ENCODE data around the gene LONP2. TPM values are rescaled to one million over a fixed set of nuclear protein-coding genes. Genes with fewer than 3 reads are reported as not detected.
"Not testable (repeated sequence)": the region's sequence is repeated elsewhere in the genome, so short reads cannot be mapped to it uniquely, and the experiment has no call there.

LONP2 gene
- total RNA-seq, 2 donors from 2014 or later, result 67.1 to 68.2 TPM

GRCh38 chr16:48220891-48221290, 23.2 kb upstream of the LONP2 start:
- no peaks in the 10 kb centered on the region for H3K9me3 ChIP-seq (ENCODE audit: control insufficient read depth, low read length, poor library complexity, severe bottlenecking)
- DNase-seq, result no peak
- Mint-ChIP-seq H3K27ac (no peak overlapping the region), H3K4me3 (no peak overlapping the region), H3K27me3 (peaks cover 12% of the 10 kb centered on the region), H3K4me1 (no peaks in the 10 kb centered on the region), H3K36me3 (ENCODE audit: low read depth) (no peaks in the 10 kb centered on the region)
- no peak for ATAC-seq

GRCh38 chr16:48223490-48223889, 20.6 kb upstream of the LONP2 start:
- peak overlapping the region; percentile 48 for H3K27ac Mint-ChIP-seq
- ATAC-seq (no peak), DNase-seq (no peak)
- no peaks in the 10 kb centered on the region for H3K9me3 ChIP-seq (ENCODE audit: control insufficient read depth, low read length, poor library complexity, severe bottlenecking)
- no peaks in the 10 kb centered on the region for H3K36me3 Mint-ChIP-seq (ENCODE audit: low read depth)
- no peak overlapping the region for H3K4me3 Mint-ChIP-seq
- peaks cover 24% of the 10 kb centered on the region for H3K27me3 Mint-ChIP-seq
- no peaks in the 10 kb centered on the region for H3K4me1 Mint-ChIP-seq

- H3K36me3 Mint-ChIP-seq (ENCODE audit: low read depth), result peaks cover 3% of the 10 kb centered on the region
- H3K4me1 Mint-ChIP-seq, result peaks cover 5% of the 10 kb centered on the region
- no peak for ATAC-seq
- peaks cover 34% of the 10 kb centered on the region for H3K27me3 Mint-ChIP-seq
- DNase-seq, result no peak
- no peaks in the 10 kb centered on the region for H3K9me3 ChIP-seq (ENCODE audit: control insufficient read depth, low read length, poor library complexity, severe bottlenecking)
- H3K4me3 Mint-ChIP-seq, result no peak overlapping the region
- no peak overlapping the region for H3K27ac Mint-ChIP-seq
Observed at GRCh38 chr16:48225456-48225855, 18.6 kb upstream of the LONP2 start.

- ATAC-seq (peak; percentile 46), DNase-seq (no peak)
- H3K27me3 Mint-ChIP-seq, result peaks cover 24% of the 10 kb centered on the region
- H3K4me3 Mint-ChIP-seq, result no peak overlapping the region
- peaks cover 7% of the 10 kb centered on the region for H3K4me1 Mint-ChIP-seq
- no peak overlapping the region for H3K27ac Mint-ChIP-seq
- H3K36me3 Mint-ChIP-seq (ENCODE audit: low read depth), result peaks cover 3% of the 10 kb centered on the region
- H3K9me3 ChIP-seq (ENCODE audit: control insufficient read depth, low read length, poor library complexity, severe bottlenecking), result no peaks in the 10 kb centered on the region
Observed at GRCh38 chr16:48231727-48232492, 12.2 kb upstream of the LONP2 start.

- Mint-ChIP-seq H3K27ac (no peak overlapping the region), H3K4me3 (no peak overlapping the region), H3K36me3 (ENCODE audit: low read depth) (peaks cover 3% of the 10 kb centered on the region), H3K4me1 (peaks cover 7% of the 10 kb centered on the region), H3K27me3 (peaks cover 26% of the 10 kb centered on the region)
- DNase-seq (no peak), ATAC-seq (no peak)
- H3K9me3 ChIP-seq (ENCODE audit: control insufficient read depth, low read length, poor library complexity, severe bottlenecking), result no peaks in the 10 kb centered on the region
Observed at GRCh38 chr16:48232493-48233040, 11.5 kb upstream of the LONP2 start.

- no peak for ATAC-seq
- peaks cover 26% of the 10 kb centered on the region for H3K27me3 Mint-ChIP-seq
- H3K4me3 Mint-ChIP-seq, result no peak overlapping the region
- H3K4me1 Mint-ChIP-seq, result peaks cover 7% of the 10 kb centered on the region
- DNase-seq, result no peak
- H3K9me3 ChIP-seq (ENCODE audit: control insufficient read depth, low read length, poor library complexity, severe bottlenecking), result no peaks in the 10 kb centered on the region
- no peak overlapping the region for H3K27ac Mint-ChIP-seq
- peaks cover 3% of the 10 kb centered on the region for H3K36me3 Mint-ChIP-seq (ENCODE audit: low read depth)
Observed at GRCh38 chr16:48234630-48235029, 9.5 kb upstream of the LONP2 start.

- no peaks in the 10 kb centered on the region for H3K9me3 ChIP-seq (ENCODE audit: control insufficient read depth, low read length, poor library complexity, severe bottlenecking)
- ATAC-seq, result no peak
- Mint-ChIP-seq H3K36me3 (ENCODE audit: low read depth) (peaks cover under 1% of the 10 kb centered on the region), H3K27ac (no peak overlapping the region), H3K27me3 (peaks cover 21% of the 10 kb centered on the region), H3K4me3 (no peak overlapping the region), H3K4me1 (peaks cover 3% of the 10 kb centered on the region)
- no peak for DNase-seq
Observed at GRCh38 chr16:48235058-48235555, 9.0 kb upstream of the LONP2 start.

GRCh38 chr16:48235556-48236136, 8.5 kb upstream of the LONP2 start:
- H3K36me3 Mint-ChIP-seq (ENCODE audit: low read depth), result no peaks in the 10 kb centered on the region
- no peak overlapping the region for H3K4me3 Mint-ChIP-seq
- peaks cover 2% of the 10 kb centered on the region for H3K4me1 Mint-ChIP-seq
- H3K27ac Mint-ChIP-seq, result no peak overlapping the region
- peaks cover 18% of the 10 kb centered on the region for H3K27me3 Mint-ChIP-seq
- H3K9me3 ChIP-seq (ENCODE audit: control insufficient read depth, low read length, poor library complexity, severe bottlenecking), result no peaks in the 10 kb centered on the region
- DNase-seq, result no peak
- no peak for ATAC-seq

- DNase-seq, result no peak
- H3K9me3 ChIP-seq (ENCODE audit: control insufficient read depth, low read length, poor library complexity, severe bottlenecking), result no peaks in the 10 kb centered on the region
- peaks cover 18% of the 10 kb centered on the region for H3K27me3 Mint-ChIP-seq
- H3K4me3 Mint-ChIP-seq, result no peak overlapping the region
- H3K36me3 Mint-ChIP-seq (ENCODE audit: low read depth), result no peaks in the 10 kb centered on the region
- no peaks in the 10 kb centered on the region for H3K4me1 Mint-ChIP-seq
- H3K27ac Mint-ChIP-seq, result no peak overlapping the region
- ATAC-seq, result no peak
Observed at GRCh38 chr16:48236286-48236685, 7.8 kb upstream of the LONP2 start.

GRCh38 chr16:48240147-48240546, 4.0 kb upstream of the LONP2 start:
- not testable (repeated sequence) for H3K27ac Mint-ChIP-seq; H3K9me3 ChIP-seq (ENCODE audit: control insufficient read depth, low read length, poor library complexity, severe bottlenecking); ATAC-seq; H3K4me3 Mint-ChIP-seq; DNase-seq; H3K4me1 Mint-ChIP-seq; H3K36me3 Mint-ChIP-seq (ENCODE audit: low read depth)
- H3K27me3 Mint-ChIP-seq, result peaks cover 18% of the 10 kb centered on the region

GRCh38 chr16:48244863-48245195, 729 bp downstream of the LONP2 start:
- Mint-ChIP-seq H3K27me3 (no peaks in the 10 kb centered on the region), H3K36me3 (ENCODE audit: low read depth) (peaks cover 5% of the 10 kb centered on the region), H3K4me1 (peaks cover 21% of the 10 kb centered on the region), H3K27ac (peak overlapping the region; percentile 97), H3K4me3 (peak overlapping the region; percentile 99)
- H3K9me3 ChIP-seq (ENCODE audit: control insufficient read depth, low read length, poor library complexity, severe bottlenecking), result no peaks in the 10 kb centered on the region
- no peak for ATAC-seq
- DNase-seq, result no peak

GRCh38 chr16:48246066-48246465, 2.0 kb downstream of the LONP2 start:
- H3K4me1 Mint-ChIP-seq, result peaks cover 24% of the 10 kb centered on the region
- peaks cover 5% of the 10 kb centered on the region for H3K36me3 Mint-ChIP-seq (ENCODE audit: low read depth)
- ATAC-seq, result no peak
- no peaks in the 10 kb centered on the region for H3K9me3 ChIP-seq (ENCODE audit: control insufficient read depth, low read length, poor library complexity, severe bottlenecking)
- no peaks in the 10 kb centered on the region for H3K27me3 Mint-ChIP-seq
- H3K4me3 Mint-ChIP-seq, result peak overlapping the region; percentile 99
- DNase-seq, result no peak
- peak overlapping the region; percentile 97 for H3K27ac Mint-ChIP-seq

GRCh38 chr16:48247311-48247710, 3.2 kb downstream of the LONP2 start, which contains the start of gene ABCC11:
TSS of gene ABCC11 (minus strand) at chr16:48247539. CDS start at chr16:48231921, 15,618 bp downstream.
- H3K4me1 Mint-ChIP-seq, result peaks cover 28% of the 10 kb centered on the region
- DNase-seq, result no peak
- H3K36me3 Mint-ChIP-seq (ENCODE audit: low read depth), result peaks cover 5% of the 10 kb centered on the region
- peak within 1 kb of the TSS; percentile 99 for H3K4me3 Mint-ChIP-seq
- no peak for ATAC-seq
- H3K9me3 ChIP-seq (ENCODE audit: control insufficient read depth, low read length, poor library complexity, severe bottlenecking), result no peaks in the 10 kb centered on the region
- no peaks in the 10 kb centered on the region for H3K27me3 Mint-ChIP-seq
- peak within 1 kb of the TSS; percentile 97 for H3K27ac Mint-ChIP-seq
